ENCODE results near the gene HEATR3.
A peak's percentile ranks its signal among the peaks of the same experiment; 100 is the strongest.

The HEATR3 gene, protein sequence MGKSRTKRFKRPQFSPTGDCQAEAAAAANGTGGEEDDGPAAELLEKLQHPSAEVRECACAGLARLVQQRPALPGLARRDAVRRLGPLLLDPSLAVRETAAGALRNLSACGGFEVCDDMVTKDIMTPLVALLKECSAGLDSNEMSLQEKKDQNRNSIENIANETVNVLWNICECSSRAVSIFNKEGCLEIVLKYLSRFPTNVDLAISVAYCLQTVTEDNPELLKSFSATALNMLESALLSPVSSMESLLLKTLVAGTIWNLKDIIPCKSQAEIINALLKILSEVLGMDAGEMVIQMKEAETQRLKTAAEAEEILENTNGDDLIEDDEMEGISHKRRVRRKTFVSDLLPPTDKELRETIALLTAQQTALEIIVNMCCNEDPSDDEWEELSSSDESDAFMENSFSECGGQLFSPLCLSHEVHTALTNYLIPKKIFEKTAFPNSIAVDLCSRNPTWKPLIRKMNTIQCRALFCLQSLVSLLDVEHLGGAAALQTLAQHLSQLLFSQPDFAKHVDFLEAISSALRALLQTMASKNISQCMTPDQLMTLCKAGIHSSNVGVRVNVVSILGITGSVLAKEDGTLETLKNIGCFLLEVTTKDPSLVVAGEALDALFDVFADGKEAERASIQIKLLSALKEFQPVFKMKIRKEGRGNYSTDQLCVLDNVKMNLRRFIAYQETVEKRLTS

DNA sequence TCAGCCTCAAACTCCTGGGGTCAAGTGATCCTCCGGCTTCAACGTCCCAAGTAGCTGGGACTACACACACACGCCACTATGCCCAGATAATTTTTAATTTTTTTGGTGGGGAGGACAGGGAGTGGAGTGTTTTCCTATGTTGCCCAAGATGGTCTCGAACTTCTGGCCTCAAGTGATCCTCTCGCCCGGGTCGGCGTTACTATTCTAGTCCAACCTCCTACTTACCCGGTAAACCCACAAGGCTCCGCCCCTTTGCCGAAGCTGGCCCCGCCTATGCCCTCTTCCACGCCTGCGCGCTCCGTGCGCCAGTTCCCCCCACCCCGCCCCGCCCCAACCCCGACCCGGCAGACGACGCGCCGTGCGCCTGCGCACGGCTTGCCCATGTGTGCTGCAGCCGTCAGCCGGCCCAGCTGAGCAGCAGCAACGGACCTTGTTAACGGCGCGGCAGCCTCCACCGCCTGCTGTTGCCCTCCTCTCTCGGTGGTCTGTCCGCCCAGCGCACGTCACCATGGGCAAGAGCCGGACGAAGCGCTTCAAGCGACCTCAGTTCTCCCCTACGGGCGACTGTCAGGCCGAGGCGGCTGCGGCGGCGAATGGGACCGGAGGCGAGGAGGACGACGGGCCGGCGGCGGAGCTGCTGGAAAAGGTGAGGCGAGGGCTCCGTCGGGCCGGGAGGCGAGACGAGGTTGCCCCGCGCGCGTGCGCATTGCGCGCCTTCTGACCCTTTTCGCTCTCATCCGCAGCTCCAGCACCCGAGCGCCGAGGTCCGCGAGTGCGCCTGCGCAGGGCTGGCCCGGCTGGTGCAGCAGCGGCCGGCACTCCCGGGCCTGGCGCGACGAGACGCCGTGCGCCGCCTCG lies at the start of gene HEATR3:
HEATR3 (plus strand) TSS at position 347 of the 858 bp plus-strand sequence; CDS start at position 509, 162 bp downstream.
- DNase-seq: peak; percentile 94

GRCh38 chr16:50017553-50017952 lies 48.2 kb upstream of the HEATR3 start:
- no peak for DNase-seq

- no peak for DNase-seq
Observed at GRCh38 chr16:50021544-50021943, 44.2 kb upstream of the HEATR3 start.

DNA sequence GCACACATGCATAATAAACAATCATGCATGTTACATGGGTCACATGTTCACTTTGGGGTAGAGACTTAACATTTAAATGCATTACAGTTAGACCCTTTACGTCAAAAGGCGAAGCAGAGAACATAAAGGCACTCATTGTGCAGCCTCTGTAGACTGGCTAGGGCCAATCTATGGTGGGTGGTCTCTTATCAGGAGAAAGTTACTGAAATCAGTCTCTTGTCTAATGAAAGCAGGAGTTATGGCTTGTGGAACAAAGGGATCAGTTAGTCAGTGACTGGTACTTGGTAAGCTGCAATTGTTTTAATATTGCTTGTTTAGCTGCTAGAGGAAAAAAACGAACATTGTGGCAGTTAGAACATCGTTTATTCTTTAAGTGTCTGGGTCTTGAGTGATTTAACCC lies 42.1 kb upstream of the HEATR3 start:
- no peak for DNase-seq

DNA sequence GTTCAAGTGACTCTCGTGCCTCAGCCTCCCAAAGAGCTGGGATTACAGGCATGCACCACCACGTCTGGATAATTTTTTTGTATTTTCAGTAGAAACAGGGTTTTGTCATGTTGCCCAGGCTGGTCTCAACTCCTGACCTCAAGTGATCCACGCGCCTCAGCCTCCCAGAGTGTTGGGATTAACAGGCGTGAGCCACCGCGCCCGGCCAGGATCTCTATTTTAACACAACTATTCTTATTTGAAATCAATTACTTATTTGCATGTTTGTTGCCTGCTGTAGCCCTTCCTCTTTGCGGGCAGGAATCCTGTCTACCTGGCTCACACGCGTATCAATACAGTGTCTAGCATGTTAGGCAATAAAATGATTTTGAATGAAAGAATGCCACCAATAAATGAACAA lies 41.6 kb upstream of the HEATR3 start:
- DNase-seq: no peak

GRCh38 chr16:50024684-50025536 lies 40.9 kb upstream of the HEATR3 start, which contains the start of gene CNEP1R1:
Gene CNEP1R1, plus strand, starts transcription at chr16:50025225. Its CDS starts 91 bp downstream, at chr16:50025316.
- DNase-seq: peak; percentile 89

DNA sequence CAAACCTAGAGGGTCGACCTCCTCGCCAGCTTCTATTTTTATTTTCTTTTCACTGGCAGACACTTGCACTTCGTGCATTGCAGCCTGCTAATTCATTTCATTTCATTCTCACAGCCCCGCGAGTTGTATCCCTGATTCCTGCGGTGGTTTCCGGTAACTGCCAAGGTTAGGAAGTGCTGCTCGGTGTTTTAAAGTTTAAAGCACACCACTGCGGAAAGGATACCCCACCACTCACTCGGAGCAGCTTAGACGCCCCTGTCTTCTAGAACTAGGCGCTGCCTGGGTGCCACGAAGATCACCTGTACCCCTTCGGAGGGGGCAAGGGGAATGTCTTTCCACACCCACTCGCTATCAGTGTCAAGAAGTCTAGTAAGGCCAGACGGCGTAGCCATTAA lies 40.2 kb upstream of the HEATR3 start:
- peak; percentile 15 for DNase-seq

DNA sequence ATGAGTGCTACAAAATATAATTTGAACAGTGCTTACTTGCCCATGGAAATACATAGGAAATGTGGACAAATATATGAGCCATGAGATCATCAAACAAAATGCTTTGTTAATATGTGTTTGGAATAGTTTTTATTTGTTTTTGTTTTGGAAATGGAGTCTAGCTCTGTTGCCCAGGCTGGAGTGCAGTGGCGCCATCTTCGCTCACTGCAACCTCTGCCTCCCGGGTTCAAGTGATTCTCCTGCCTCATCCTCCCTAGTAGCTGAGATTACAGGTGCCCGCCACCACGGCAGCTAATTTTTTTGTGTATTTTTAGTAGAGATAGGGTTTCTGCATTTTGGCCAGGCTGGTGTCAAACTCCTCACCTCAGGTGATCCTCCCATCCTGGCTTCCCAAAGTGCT lies 37.9 kb upstream of the HEATR3 start:
- DNase-seq: no peak

DNA sequence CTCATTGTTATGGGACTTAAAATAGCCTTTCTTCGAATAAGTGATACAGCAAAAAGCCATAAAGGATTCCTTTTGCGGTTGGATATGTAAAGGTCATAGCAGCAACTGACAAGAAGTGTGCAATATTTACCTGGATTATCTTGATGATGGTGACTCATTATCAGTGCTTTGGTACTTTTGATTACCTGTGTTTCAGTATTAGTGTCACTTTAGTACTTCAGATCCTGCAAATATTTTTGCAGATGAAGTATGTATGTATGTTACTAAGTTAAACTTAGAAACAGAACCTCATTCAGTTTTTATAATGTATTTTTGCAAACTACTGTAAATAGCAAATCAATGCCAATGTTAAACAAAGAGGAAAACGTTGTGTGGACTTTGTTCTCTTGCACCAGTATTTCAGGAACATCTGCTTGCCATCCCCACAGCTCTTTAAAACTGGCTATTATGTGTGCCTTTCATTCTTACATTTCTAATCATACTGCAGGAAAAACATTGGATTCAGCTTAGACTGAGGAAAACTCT lies 30.2 kb upstream of the HEATR3 start:
- DNase-seq: no peak

- DNase-seq: no peak
Observed at GRCh38 chr16:50036426-50036825, 29.3 kb upstream of the HEATR3 start.

DNA sequence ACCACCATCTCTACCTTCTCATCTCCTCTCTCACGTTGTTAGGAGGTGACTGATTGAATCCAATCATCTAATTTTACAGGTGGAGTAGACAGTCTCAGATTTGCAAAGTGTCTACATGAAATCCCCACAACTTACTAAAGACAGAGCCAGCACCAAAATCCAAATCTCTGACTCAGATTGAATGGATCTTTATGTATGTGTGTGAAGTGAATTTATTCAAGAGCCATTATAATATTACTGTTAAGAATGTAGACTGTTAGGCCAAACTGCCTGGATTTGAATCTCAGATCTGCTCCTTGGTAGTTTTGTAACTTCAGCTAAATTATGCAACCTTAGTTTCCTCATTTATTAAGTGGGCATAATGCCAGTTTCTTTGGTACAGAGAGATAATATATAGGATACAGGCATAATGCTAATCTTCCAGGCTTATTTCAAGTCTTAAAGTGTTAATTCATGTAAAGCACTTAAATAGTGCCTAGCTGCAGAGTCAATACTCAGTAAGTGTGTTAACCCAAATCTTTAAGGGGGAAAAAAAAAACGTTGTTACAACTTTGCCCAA lies 28.0 kb upstream of the HEATR3 start:
- no peak for DNase-seq

DNA sequence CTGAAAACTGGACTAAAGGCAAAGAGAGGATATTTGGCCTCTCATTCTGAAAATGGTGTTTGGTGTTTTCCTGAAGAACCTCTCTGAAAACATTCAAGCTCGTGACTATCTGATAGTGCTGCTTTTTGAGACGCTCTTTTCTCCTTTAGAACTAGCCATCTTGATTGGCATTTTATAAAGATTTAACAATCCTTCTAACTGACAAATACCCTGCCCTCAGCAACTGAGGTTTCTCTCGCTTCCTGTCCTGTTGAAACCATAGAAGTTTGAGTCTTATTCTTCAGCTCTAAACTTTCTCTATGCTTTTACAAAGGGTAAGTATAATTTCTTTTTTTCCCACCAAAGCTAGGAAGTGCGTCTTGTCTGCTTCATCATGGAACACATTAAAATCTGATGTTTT lies 27.5 kb upstream of the HEATR3 start:
- DNase-seq: no peak

DNA sequence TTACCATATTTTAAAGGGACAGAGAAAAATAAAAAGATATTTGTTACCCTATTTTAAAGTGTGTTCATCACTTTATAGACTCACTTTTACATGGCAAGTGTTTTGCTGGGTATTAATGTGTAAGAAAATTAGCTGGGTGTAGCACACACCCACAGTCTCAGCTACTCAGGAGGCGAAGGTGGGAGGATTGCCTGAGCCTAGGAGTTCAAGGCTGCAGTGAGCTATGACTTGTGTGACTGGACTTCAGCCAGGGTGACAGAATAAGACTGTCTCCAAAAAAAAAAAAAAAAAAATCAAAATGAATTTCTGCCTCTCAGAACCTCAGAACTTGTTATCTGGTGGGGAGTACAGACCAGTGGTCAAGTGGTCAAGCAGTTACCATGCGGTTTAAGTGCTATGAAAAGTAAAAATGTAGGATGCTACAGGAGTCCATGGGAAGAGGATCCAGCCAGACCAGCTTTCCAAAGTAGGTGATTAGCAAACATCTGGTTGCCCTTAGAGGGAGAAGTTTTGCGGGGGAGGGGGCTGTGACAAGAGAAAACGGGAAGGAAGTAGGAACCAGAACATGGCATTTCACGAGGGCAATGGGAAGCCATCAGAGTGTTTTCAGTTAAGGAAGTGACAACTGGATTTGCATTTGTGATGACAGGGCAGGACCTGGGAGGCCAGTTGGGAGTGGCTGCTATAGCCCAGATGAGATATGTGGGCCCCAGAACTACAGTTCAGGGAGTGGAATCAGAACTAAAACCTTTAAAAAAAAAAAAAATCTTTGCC lies 26.8 kb upstream of the HEATR3 start:
- DNase-seq: no peak

GRCh38 chr16:50040018-50040417 lies 25.8 kb upstream of the HEATR3 start:
- no peak for DNase-seq

DNA sequence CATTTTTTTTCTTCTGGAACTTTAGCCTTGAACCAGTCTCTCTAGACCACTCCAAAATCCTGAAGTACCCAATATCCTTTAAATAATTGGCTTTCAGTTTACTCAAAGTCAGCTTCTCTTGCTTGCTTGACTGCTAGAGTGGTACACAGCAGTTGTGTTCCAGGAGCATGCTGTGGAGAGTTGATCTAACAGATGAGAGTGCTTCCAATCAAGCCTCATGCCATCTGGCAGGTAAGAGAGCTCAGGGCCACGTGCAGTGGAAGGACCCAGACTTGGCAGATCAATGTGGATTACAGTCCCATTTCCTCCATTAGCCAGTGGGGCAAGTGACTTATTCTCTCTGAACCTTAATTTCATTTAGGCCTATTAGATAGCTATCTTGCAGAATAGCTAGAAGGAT lies 25.1 kb upstream of the HEATR3 start:
- DNase-seq: no peak

DNA sequence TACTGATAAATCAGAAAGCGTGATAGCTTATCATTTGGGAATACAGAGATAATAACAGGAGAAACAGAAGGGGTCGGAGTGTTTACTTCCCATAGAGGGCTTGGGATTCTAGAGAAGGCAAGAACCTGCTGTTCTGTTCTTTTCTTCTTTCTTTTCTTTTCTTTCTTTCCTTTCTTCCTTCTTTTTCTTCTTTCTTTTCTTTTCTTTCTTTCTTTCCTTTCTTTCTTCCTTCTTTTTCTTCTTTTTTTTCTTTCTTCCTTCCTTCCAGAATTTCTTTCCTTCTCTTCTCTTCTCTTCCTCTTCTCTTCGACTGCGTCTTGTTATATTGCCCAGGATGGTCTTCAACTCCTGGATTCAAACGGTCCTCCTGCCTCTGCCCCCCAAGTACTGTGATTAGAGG lies 22.4 kb upstream of the HEATR3 start:
- DNase-seq: no peak

GRCh38 chr16:50045412-50045811 lies 20.4 kb upstream of the HEATR3 start:
- DNase-seq: no peak

DNA sequence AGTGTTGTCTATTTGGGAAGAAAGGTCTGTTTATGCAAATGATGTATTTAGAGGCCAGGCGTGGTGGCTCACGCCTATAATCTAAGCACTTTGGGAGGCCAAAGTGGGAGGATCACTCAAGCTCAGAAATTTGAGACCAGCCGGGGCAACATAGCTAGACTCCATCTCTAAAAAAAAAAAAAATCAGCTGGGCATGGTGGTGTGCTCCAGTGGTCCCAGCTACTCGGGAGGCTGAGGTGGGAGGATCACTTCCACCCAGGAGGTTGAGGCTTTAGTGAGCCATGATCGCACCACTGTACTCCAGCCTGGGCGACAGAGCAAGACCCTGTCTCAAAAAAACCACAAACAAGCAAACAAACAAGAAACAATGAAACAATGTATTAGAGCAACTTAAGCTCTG lies 18.9 kb upstream of the HEATR3 start:
- DNase-seq: no peak

- DNase-seq: no peak
Observed at GRCh38 chr16:50047864-50048263, 17.9 kb upstream of the HEATR3 start.

- DNase-seq: no peak
Observed at GRCh38 chr16:50050802-50051201, 15.0 kb upstream of the HEATR3 start.

DNA sequence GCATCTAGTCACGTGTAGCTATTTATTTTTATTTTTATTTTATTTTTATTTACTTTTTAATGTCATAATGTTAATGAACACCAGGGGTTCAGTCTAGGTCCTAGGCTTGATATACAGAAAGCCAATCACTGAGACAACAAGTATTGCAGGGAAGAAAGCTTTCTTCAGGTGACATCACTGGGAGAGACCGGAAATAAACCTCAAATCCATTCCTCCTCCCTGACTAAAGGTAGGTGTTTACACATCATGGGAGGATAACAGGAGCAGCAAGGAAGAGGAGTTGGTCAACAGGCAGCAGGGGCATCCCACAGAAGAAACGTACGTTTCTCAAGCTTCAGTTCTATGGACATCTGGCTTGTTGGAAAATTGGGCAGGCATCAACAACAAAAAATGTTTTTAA lies 9.5 kb upstream of the HEATR3 start:
- no peak for DNase-seq

All from stimulated activated CD4-positive, alpha-beta T cell treated with anti-CD3 and anti-CD28 coated beads, Interleukin-4, amount 100 ng/mL, for 1 hour (primary cell).